Left forelimb (tissue), 1 donor: Measurements from ENCODE around the gene KMT2C.

Experiments used
- DNase-seq: peaks from one replicate; pipeline ENCODE4 v3.0.0-alpha.2; 2018; ENCODE audit warnings: low spot score

The KMT2C gene

GRCh38 chr7:152105205-152105604 lies 330.6 kb downstream of the KMT2C start:
- DNase-seq, result no peak

- no peak for DNase-seq
Observed at GRCh38 chr7:152103691-152104090, 332.1 kb downstream of the KMT2C start.

- no peak for DNase-seq
Observed at GRCh38 chr7:152103066-152103465, 332.7 kb downstream of the KMT2C start.

- DNase-seq, result no peak
Observed at GRCh38 chr7:152097330-152097729, 338.5 kb downstream of the KMT2C start.

GRCh38 chr7:152095771-152096170 lies 340.0 kb downstream of the KMT2C start:
- no peak for DNase-seq

- no peak for DNase-seq
Observed at GRCh38 chr7:152093717-152094116, 342.1 kb downstream of the KMT2C start.

GRCh38 chr7:152090747-152091146 lies 345.1 kb downstream of the KMT2C start:
- no peak for DNase-seq

GRCh38 chr7:152089183-152089582 lies 346.6 kb downstream of the KMT2C start:
- no peak for DNase-seq

GRCh38 chr7:152086513-152086912 lies 349.3 kb downstream of the KMT2C start:
- DNase-seq, result no peak

- DNase-seq, result no peak
Observed at GRCh38 chr7:152085131-152085530, 350.7 kb downstream of the KMT2C start.
